HL-60/S4 (cell line): Measurements from ENCODE around the gene ATP5F1A.

Experiments
- in situ Hi-C: fragments of 300-500 bp; cut with MboI; formaldehyde crosslinking; loops from 2 replicates; pipeline ENCODE4 v1.14.3; 2022; ENCODE audit warnings: low sequenced_read_pairs

The ATP5F1A gene

DNA sequence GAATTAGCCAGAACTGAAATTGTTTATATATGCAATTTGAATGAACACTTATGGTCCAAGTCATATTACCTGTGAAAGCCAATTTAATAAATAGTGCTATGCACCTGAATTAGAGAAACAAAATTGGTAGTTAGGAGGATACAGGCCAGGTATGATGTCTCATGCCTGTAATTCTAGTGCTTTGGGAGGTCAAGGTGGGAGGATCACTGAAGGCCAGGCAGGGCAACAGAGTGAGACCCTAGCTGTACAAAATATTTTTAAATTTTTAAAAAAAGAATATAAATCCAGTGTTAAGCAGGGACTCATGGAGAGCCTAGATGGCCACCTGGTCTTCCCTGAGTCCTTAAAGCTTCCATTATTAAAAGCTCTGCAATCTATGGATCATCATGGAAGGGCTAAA is 18.8 kb downstream of the ATP5F1A start:
- in situ Hi-C loops, result no loop called here

DNA sequence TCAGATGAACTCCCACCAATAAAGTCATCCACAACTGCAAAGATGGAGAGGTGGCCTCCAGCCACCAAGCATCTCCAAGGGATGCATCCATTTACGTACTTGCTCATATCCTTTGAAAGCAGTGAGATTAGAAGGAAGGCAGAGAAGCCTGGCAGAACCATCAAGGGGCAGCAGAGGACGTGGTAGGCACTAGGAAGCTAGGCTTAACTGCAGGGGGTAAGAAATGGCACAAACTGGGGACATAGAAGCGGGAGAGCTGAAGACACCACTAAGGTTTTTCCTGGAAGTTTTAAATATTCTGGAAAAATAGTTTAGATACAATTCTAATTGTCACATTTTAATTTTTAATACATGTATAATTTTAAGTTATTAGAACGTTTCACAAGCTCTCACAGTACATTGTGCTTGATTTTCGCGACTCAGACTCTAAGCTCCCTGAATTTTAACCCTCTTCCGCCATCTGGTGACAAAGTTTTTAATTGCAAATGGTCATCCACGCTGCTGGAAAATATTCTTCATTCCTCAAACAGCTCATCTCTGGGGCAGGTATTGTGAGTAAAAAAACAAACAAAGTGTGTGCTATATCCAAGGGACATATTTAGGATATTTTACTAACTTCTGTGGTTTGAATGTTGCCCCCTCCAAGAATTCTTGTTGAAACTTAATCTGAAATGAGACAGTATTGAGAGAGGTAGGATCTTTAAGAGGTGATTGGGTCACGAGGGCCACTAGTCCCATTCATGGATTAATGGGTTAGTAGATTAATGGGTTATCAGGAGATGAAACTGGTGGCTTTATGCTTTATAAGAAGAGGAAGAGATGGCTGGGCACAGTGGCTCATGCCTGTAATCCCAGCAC is 24.4 kb downstream of the ATP5F1A start:
- in situ Hi-C loops, result no loop called here

DNA sequence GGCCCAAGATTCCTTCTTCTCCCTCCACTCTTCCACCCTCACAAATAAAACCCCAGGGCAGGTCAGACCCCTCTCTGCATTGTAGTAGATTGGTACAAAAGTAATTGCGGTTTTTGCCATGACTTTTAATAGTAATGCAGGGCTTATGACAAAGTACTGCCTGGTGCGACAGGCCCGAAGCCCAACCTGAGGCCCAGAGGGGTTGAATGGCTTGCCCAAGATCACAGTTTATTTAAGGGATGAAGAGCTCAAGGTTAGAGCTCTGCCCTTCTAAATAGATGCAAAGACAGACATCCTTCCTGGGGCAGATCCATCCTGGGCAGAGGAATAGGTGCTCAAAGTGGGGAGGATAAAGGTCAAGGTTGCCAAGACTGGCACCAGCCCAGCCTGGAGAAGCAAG is 25.1 kb downstream of the ATP5F1A start:
- in situ Hi-C loops, result no loop called here

DNA sequence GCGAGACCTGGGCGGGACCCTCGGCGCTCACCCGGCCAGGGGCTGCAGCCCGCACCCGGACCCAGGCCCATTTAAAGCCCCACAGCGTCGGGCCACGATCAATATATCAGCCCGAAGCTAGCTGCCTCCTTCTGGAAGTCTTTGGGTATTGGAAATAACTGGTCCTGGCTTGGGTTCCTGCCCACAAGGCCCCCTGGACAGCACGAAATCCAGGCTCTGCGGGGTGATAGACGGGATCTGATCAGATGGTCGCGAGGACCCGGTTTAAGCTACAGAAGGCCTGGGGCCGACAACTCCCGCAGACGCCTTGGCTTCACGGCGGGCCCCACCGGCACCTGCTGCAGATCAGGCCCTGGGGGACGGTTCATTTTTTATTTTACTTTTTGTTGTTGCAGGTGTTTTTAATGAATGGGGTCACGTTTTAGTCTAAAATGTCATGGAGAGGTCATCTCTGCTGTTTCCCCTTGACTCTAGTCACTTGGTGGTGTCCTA is 25.7 kb downstream of the ATP5F1A start:
- in situ Hi-C loops, result no loop called here

DNA sequence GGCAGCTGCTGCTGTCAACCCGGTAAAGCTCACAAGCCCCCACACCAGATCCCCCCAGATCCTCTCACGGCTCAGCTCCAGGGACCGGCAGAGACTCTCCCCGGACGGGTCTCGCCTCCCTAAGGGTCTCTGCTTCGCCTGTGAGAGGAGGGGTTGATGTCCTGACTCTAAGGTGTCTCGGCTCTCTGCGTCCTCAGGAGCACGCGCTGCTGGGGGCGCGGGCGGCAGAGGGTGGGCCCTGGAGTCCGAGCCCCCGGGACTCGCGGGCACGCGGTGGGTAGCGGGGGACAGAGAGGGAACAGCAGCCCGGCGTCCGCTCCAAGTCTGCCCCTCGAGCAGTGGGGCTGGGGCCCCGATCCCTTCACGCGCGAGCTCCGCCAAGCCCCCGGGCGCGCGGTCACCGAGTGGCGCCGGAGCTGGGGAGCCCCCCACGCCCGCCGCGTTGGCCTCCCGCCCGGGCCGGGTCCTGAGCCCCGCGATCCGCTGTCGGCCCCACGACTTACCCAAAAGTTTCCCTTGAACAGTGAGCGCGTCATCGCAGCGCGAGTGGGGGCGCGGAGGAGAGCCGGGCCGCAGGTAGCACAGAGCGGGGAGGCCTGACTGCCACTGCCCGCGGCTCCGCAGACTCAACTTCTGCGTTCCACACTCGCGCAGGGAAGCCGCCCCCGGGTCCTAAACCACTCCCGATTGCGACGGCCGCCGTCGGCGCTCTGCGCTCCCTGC is 26.3 kb downstream of the ATP5F1A start, which contains the start of gene PSTPIP2:
Gene PSTPIP2 (minus strand): TSS at position 608 of the 723 bp plus-strand sequence. CDS start 72 bp downstream, at position 536.
- in situ Hi-C loops, result no loop called here

DNA sequence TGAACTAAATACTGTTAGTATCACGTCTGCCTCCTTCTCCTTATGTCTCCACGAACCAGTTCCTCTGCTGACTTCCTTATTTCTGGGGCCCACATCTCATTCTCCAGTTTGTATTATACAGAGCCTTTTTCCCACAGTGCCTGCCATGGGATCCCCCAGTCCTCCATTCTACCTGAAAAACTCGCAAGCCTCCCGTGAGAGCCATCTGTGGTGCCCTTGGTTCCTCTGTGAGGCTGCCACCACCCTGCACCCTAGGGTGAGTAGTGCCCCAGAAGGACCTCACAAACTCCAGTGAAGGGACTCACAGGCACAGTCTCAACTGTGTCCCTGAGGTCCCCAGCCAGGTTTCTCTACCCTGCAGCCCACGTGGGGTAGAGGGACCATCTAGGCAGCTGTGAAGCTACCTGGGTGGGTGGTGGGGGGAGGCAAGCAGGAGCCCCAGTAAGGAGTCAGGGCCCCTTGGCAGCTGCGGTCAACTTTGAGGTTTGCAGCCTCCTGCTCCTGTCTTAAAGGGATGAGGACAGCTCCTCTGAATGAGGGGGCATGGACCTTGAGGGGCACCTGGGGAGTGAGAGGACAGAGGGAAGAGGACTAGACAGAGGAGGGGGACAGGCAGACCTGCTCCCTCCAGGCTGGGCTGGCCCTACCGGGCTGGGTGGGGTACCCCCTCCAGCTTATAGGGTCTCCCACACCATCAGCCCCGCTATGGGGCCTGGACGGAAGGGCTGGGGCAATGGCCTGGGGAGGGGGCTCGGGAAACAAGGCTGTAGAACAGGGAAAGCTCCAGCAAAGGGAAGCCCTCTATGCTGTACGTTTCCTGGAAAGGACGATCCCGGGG is 27.1 kb downstream of the ATP5F1A start:
- in situ Hi-C loops, result no loop called here

DNA sequence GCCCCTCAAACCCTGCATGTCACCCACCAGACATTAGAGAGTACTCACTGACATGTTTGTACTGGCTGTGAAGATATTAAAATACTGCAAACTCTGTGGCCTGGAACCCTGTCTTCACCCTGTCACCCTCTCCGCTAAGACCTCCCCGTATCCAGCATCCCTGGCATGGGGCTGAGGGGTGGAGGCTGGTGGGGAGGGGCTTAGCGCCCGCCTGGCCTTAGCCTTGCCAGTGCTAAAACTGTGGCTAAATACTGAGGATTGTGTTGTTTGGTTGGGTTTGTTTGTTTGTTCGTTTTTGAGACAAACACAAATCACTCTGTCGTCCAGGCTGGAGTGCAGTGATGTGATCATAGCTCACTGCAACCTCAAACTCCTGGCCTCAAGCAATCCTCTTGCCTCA is 27.9 kb downstream of the ATP5F1A start:
- in situ Hi-C loops, result no loop called here

DNA sequence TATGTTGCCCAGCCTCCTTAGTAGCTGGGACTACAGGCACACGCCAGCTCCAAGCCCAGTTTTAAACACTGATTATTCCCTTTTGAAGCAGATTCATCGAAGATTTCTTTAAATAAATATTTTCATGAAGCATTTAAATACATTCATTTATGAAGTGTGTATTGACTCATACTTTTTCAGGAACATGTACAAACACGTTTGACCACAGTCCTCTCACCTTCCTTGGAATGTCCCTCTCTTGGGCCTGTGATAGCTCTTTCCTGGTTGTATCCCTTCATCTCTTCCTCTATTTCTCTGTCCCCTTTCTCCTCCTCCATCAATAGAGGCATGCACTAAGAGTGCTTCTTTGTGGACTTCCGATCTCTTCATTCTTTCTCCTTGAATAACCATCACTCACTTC is 28.6 kb downstream of the ATP5F1A start:
- in situ Hi-C loops, result no loop called here

DNA sequence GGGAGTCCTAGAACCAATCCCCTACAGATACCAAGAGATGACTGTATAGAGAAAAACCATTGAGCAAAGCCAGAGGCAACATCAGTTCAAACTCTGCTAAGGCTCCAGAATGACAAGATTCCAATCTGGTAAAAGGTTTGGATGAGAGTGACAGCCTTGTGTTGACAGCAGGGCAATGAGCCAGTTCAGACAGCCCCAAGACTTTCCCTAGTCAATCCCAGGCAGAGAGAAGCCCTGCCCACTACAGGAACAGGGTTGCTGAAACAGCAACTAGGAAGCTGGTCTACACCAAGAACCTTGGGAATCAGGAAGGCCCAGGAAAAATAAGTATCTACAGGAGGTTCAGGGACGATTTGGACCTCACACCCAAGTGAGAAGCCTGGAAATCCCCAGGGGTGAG is 29.3 kb downstream of the ATP5F1A start:
- in situ Hi-C loops, result no loop called here

DNA sequence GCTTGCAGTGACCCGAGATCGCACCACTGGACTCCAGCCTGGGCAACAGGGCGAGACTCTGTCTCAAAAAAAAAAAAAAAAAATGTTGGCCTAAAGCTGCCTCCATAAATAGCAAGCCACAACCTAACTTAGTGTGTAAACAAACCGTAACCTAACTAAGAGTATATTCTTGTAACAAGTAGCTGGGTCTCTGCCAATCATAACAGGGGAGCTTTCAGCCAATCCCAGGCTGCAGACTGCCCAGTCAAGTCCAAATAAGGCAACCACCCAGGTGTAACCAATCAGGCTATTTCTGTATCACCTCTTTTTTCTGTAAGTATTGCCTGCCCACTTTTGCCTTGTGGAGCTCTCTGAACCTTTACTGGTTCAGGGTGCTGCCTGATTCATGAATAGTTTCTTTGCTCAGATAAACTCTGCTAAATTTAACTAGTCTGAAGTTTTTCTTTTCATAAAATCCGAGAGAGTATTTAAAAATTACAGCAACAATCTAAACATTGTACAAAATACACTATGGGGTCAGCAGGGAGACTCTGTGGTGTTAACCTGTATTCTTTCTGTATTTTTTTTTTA is 30.6 kb downstream of the ATP5F1A start:
- in situ Hi-C loops, result no loop called here

DNA sequence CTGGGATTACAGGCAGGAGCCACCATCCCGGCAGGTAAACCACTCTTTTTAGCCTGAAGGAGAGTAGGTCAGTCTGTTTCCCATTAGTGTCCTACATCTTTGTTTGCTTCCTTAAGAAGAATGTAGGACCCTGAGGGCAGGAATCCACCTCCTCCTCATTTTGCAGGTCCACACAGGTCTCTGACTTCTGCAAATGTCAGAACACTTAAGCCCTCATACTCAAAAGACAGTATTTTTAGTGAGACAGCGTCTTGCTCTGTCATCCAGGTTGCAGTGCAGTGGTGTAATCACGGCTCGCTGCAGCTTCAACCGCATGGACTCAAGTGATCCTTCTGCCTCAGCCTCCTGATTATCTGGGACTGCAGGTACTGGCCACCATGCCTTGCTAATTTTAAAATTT is 35.3 kb downstream of the ATP5F1A start:
- in situ Hi-C loops, result no loop called here

DNA sequence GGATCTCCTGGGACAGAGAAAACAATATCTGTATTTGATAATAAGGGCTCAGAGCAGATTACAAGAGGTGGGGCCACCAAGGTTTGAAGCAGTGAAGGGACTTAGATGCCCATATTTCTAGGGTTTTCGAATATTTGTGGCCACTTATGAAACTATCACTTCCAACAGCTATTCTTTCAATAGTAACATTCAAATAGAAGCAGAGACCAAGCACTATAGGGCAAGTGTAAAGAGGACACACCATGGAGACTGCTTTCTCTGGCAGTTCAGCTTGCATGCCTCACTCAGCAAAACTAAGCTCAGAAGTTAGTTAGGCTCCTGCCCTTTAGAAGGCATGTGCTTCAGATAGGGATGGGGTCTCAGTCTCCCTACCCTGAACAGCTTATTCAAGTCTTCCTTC is 36.3 kb downstream of the ATP5F1A start:
- in situ Hi-C loops, result no loop called here

DNA sequence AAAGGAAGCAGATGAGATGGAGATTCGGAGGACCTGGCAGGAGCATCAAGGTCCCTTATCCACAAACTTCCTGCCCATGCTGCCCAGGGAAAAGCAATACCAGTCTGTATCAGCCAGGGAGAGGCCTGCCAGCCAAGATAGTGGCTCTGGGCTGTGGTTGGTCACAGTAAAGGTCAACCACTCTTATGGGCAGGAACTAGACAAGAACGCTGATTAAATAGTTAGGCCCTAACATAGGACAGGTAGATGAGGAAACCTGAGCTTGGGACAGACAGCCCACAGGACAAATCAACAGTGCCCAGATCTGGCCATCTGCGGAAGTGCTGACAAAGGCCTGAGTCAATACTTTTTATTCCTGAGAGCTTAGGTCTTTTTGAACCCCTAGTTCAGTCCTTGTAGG is 36.7 kb downstream of the ATP5F1A start:
- in situ Hi-C loops, result no loop called here

DNA sequence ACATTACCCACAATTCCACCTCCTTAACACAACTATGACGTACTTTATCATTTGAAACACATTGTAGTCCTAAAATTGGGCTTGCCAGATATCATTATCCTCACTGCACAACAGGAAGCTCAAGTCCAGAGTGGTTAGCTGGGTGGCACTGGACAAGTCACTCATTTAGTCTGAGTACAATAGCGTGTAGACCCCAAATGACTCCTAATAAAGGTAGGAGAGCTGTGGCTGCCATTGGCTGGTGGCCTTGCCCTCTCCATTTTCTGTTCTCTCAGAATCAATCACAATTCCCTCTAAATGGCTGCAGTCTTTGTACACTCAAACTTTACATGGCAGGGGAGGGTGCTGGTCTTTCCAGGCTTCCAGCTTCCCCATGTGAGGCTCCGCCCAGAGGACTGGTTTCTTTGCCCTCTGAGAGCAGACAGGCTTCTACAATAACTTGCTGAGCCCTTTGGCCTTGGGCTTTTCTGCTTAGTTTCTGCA is 37.7 kb downstream of the ATP5F1A start:
- in situ Hi-C loops, result no loop called here

DNA sequence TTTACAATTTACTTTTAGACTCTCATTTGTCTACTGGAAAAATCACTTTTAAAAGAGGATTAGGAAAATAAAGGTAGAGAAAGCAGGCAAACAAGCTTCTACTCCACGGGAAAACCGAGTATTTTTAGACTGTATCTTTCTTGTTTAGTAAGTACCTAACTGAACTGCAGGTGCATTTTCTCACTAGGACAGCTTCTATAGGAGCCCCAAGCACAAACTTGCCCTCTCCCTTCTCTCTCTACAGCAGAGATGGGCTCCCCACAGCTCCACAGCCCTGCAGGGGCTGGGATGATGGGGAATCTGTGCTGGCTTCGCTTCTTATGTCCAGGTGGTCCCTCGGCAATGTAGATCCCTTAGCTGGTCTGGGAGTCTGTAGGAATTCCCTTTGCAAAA is 42.3 kb downstream of the ATP5F1A start:
- in situ Hi-C loops, result no loop called here

DNA sequence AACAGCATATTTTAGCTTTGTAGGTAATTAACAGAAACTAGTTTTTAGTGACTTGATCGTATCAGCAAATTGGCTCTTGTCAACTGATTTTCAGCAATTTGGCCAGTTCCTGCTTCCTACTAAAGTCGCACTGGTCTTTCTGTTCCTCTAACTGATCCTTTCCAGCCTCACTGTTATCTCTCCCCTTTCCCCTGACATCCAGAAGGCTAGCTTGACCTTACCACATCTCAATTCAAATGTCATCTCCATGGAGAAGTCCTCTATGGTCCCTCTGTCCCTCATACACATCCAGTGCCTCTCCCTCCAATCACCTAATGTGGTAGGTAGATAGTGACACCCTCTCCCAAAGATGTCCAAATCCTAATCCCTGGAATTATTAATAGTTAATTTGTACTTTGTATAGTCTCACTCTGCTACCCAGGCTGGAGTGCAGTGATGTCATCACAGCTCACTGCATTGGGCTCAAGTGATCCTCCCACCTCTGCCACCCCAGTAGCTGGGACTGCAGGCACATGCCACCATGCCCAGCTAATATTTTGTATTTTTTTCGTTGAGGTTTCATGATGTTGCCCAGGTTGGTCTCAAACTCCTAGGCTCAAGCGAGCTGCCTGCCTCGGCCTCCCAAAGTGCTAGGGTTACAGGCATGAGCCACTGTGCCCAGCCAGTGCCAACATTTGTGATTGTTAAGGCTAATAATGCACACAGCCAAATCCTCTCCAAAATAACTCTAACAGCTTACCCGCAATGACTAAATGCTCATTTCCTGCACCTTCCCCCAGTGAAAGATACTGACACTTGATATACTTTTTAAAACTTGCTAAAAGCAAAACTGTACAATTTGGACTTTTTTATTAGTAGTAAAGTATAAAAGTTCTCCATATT is 42.9 kb downstream of the ATP5F1A start:
- in situ Hi-C loops, result no loop called here

DNA sequence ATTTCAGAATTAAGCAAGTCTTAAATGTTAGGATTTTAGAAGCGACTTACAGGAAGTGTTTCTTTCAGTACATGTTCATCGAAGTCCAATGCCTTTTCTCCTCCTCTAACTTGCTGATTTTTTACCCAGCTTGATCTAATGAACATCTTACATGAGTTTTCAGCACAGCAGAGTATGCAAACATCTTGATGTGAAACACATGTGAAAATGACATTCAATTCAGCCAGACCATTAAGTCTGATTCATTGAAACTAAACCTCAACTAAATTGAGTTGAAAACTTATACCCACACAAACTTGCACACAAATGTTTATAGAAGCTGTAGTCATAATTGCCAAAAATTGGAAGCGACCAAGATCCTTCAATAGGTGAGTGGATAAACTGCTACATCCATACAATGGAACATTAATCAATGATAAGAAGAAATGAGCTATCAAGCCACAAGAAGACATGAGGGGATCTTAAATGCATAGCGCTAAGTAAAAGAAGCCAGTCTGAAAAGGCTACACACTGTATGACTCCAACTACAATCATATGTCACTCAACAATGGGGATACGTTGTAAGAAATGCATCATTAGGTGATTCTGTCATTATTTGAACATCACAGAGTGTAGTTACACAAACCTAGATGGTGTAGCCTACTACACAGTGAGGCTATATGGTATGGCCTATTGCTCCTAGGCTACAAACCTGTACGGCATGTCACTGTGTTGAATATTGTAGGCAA is 44.6 kb downstream of the ATP5F1A start:
- in situ Hi-C loops, result no loop called here

DNA sequence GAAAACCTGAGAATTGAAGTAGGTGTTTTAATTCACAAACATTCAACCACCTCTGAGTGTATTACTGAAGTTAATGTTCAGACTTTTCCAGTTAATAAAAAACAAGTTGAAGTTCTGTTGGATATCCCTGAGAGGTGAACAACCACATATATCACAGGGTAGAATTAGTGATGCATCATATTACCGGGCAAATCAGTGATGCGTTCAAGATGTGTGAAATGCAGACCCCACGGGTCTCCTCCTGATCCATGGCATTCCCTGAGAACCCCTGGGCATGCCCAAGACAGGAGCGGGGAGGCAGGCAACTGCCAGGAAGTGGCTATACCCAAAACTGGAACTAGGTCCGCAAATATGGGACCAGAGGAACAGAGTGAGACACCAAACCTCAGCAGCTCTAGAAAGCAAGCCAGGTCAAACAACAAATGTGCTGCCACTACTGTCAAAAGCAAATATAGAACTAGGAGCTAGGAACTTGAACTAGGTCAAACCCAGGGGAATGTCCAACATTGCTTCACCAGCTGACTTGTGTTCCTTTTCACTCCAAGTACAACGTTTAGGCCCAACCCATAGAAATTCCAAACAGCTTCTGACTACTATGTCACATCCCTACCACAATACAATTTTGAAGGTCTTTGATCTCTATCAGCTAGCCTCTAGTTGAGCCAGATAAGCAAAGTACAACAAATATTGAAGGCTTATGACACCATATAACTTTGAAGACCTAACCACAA is 46.2 kb downstream of the ATP5F1A start:
- in situ Hi-C loops, result no loop called here
